ENCODE results near the gene FASTKD1.

DNA sequence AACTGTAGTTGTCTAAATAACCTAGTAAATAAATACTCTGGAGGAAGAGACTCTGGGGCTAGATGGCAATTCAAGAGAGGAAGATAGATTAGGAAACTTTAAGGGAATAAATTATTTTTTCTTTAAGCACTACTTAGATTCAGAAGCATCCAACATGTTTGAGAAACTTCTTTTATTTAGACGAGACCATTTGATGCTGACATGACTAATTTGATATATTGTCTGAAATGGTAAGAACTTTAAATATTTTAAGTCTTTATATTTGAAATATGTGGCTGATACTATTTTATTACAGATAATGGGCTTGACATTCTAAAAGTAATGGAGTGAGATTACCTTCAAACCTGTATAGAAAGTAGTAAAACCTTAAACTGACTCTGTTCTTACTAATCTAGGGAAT, 46.8 kb upstream of the FASTKD1 start:
- TF ChIP-seq, protein P1, sequence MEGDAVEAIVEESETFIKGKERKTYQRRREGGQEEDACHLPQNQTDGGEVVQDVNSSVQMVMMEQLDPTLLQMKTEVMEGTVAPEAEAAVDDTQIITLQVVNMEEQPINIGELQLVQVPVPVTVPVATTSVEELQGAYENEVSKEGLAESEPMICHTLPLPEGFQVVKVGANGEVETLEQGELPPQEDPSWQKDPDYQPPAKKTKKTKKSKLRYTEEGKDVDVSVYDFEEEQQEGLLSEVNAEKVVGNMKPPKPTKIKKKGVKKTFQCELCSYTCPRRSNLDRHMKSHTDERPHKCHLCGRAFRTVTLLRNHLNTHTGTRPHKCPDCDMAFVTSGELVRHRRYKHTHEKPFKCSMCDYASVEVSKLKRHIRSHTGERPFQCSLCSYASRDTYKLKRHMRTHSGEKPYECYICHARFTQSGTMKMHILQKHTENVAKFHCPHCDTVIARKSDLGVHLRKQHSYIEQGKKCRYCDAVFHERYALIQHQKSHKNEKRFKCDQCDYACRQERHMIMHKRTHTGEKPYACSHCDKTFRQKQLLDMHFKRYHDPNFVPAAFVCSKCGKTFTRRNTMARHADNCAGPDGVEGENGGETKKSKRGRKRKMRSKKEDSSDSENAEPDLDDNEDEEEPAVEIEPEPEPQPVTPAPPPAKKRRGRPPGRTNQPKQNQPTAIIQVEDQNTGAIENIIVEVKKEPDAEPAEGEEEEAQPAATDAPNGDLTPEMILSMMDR (IDR thresholded peaks at IDR 0.05): no peak
- no peak for TF ChIP-seq POLR2A (IDR thresholded peaks at IDR 0.05)

Measured in Peyer's patch (tissue), 4 donors.